ENCODE results near the gene IGF2.

DNA sequence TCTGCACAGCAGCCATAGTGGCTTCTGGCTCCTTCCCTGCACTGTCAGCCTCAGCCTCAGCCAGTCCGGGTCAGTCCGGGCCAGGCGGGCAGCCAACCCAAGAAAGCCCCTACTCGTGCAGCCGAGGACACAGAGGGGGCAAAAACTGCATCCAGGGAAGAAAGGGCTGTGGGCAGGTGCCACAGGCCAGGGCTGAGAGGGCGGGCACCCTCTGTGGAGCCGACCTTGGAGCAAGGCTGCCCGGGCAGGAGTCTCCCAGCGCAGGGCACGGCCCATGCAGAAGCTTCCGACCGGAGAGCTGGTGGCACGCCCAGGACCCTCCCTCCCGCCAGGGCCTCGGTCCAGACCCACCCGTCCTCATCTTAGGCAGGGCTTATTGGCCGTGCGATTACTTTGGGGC lies 42.9 kb upstream of the IGF2 start:
- TF ChIP-seq POLR2A (IDR thresholded peaks at IDR 0.05; ENCODE audit: low read depth, low read length): no peak
- no peak for TF ChIP-seq TAF1 (IDR thresholded peaks at IDR 0.05; ENCODE audit: borderline replicate concordance, low read depth, low read length)
- TF ChIP-seq POLR2AphosphoS5 (IDR thresholded peaks at IDR 0.05; ENCODE audit: low read depth, low read length): no peak

Data from GM12892 (cell line).